Karpas-422 (cell line): ENCODE data around the gene MCC. TPM values are rescaled to one million over a fixed set of nuclear protein-coding genes. Genes with fewer than 3 reads are reported as not detected.
"Not testable (repeated sequence)": the region's sequence is repeated elsewhere in the genome, so short reads cannot be mapped to it uniquely, and the experiment has no call there.

Experiments
- DNase-seq: peaks from one replicate; pipeline ENCODE4 v3.0.0-alpha.2; 2015
- H2AFZ ChIP-seq: fragments of 200-600 bp; sonication (generic); 2 replicates; pipeline ENCODE4 v1.6.1; 2014; ENCODE audit warnings: antibody characterized with exemption, low read length, mixed read lengths
- H3K27ac ChIP-seq: fragments of 200-600 bp; sonication (generic); 2 replicates; pipeline ENCODE4 v1.5.1; 2014; ENCODE audit warnings: mild to moderate bottlenecking, low read length, moderate library complexity
- H3K27me3 ChIP-seq: fragments of 200-600 bp; sonication (generic); 2 replicates; pipeline ENCODE4 v1.6.1; 2014; ENCODE audit warnings: low read length, mixed read lengths
- H3K36me3 ChIP-seq: fragments of 200-600 bp; sonication (generic); 2 replicates; pipeline ENCODE4 v1.6.1; 2014; ENCODE audit warnings: low read length, mixed read lengths; ENCODE audit not compliant: insufficient read depth
- H3K4me1 ChIP-seq: fragments of 200-600 bp; sonication (generic); 2 replicates; pipeline ENCODE4 v1.6.1; 2014; ENCODE audit warnings: mild to moderate bottlenecking, low read length, mixed read lengths
- H3K4me2 ChIP-seq: fragments of 200-600 bp; sonication (generic); 2 replicates; pipeline ENCODE4 v1.6.1; 2014; ENCODE audit warnings: low read length, low read depth, mild to moderate bottlenecking; ENCODE audit not compliant: poor library complexity, severe bottlenecking
- H3K4me3 ChIP-seq: fragments of 200-600 bp; sonication (generic); 2 replicates; pipeline ENCODE4 v1.5.1; 2014; ENCODE audit warnings: mild to moderate bottlenecking, antibody characterized with exemption, low read length, mixed read lengths
- H3K79me2 ChIP-seq: fragments of 200-600 bp; sonication (generic); 2 replicates; pipeline ENCODE4 v1.6.1; 2014; ENCODE audit warnings: mild to moderate bottlenecking, low read length, mixed read lengths
- H3K9ac ChIP-seq: fragments of 200-600 bp; sonication (generic); 2 replicates; pipeline ENCODE4 v1.6.0; 2014; ENCODE audit warnings: low read length
- H3K9me2 ChIP-seq: fragments of 200-600 bp; sonication (generic), shearing (Covaris generic); replicated peaks from 2 replicates; pipeline ENCODE4 v1.6.0; 2014; ENCODE audit warnings: mild to moderate bottlenecking, low read length, moderate library complexity; ENCODE audit not compliant: insufficient read depth
- H3K9me3 ChIP-seq: fragments of 300-700, 200-600 bp; sonication (generic); 2 replicates; pipeline ENCODE4 v1.6.1; 2014; ENCODE audit warnings: low read length, mixed read lengths
- H4K20me1 ChIP-seq: fragments of 200-600 bp; sonication (generic); 2 replicates; pipeline ENCODE4 v1.6.1; 2014; ENCODE audit warnings: mild to moderate bottlenecking, antibody characterized with exemption, low read length, low read depth; ENCODE audit not compliant: insufficient read depth
- total RNA-seq: library from RNA; depleted of rRNA; stranded (reverse); fragments of >200 nt; shearing (Covaris generic); gene quantifications from 2 replicates; pipeline ENCODE4 v1.2.3, GENCODE V29; 2014; ENCODE audit warnings: low replicate concordance

Gene MCC
- total RNA-seq, 1 experiment from 2014 or later = 5.5 TPM

DNA sequence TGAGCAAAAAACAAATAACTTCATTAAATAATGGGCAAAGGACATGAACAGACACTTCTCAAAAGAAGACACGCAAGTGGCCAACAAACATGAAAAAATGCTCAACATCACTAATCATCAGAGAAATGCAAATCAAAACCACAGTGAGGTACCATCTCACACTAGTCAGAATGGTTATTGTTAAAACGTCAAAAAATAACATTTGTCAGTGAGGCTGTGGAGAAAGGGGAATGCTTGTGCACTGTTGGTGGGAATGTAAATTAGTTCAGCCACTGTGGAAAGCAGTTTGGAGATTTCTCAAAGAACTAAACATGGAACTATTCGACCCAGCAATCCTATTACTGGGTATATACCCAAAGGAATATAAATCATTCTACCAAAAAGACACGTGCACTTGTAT lies 90.3 kb downstream of the MCC start:
- not testable (repeated sequence) for H3K9ac ChIP-seq, H4K20me1 ChIP-seq, DNase-seq, H3K9me2 ChIP-seq, H2AFZ ChIP-seq, H3K27ac ChIP-seq, H3K4me2 ChIP-seq, H3K4me1 ChIP-seq, H3K27me3 ChIP-seq, H3K4me3 ChIP-seq, H3K79me2 ChIP-seq, H3K36me3 ChIP-seq, H3K9me3 ChIP-seq

- Histone ChIP-seq H3K4me2 (no peak overlapping the region), H3K9me2 (no peaks in the 10 kb centered on the region), H3K4me1 (no peaks in the 10 kb centered on the region), H3K27ac (no peak overlapping the region), H3K9ac (no peak overlapping the region), H3K36me3 (no peaks in the 10 kb centered on the region), H3K79me2 (no peaks in the 10 kb centered on the region), H3K9me3 (no peaks in the 10 kb centered on the region), H3K27me3 (0 out of 2 replicates have a peak, but pooled peaks cover 2% of the 10 kb centered on the region), H4K20me1 (no peaks in the 10 kb centered on the region), H2AFZ (no peak overlapping the region), H3K4me3 (no peak overlapping the region)
- DNase-seq = no peak
These were observed 91.2 kb downstream of the MCC start for GRCh38 chr5:113397046-113397445.

GRCh38 chr5:113394658-113395057 lies 93.6 kb downstream of the MCC start:
- Histone ChIP-seq H3K4me1 (no peaks in the 10 kb centered on the region), H3K36me3 (no peaks in the 10 kb centered on the region), H3K27me3 (0 out of 2 replicates have a peak, but pooled peaks cover 2% of the 10 kb centered on the region), H3K27ac (no peak overlapping the region), H2AFZ (no peak overlapping the region), H3K9me2 (no peaks in the 10 kb centered on the region), H3K79me2 (no peaks in the 10 kb centered on the region), H3K4me2 (no peak overlapping the region), H3K4me3 (no peak overlapping the region), H4K20me1 (no peaks in the 10 kb centered on the region), H3K9me3 (no peaks in the 10 kb centered on the region), H3K9ac (no peak overlapping the region)
- no peak for DNase-seq

- H3K4me2 ChIP-seq = no peak overlapping the region
- 0 out of 2 replicates have a peak, but pooled peaks cover 2% of the 10 kb centered on the region for H3K27me3 ChIP-seq
- no peaks in the 10 kb centered on the region for H3K36me3 ChIP-seq
- no peaks in the 10 kb centered on the region for H3K9me3 ChIP-seq
- no peak for DNase-seq
- no peaks in the 10 kb centered on the region for H4K20me1 ChIP-seq
- no peaks in the 10 kb centered on the region for H3K4me1 ChIP-seq
- H2AFZ ChIP-seq = no peak overlapping the region
- H3K9me2 ChIP-seq = no peaks in the 10 kb centered on the region
- no peak overlapping the region for H3K9ac ChIP-seq
- no peak overlapping the region for H3K4me3 ChIP-seq
- H3K27ac ChIP-seq = no peak overlapping the region
- H3K79me2 ChIP-seq = no peaks in the 10 kb centered on the region
These were observed 98.0 kb downstream of the MCC start for GRCh38 chr5:113390224-113390623.

- no peak overlapping the region for H2AFZ ChIP-seq
These were observed 99.1 kb downstream of the MCC start for GRCh38 chr5:113389116-113389515.

DNA sequence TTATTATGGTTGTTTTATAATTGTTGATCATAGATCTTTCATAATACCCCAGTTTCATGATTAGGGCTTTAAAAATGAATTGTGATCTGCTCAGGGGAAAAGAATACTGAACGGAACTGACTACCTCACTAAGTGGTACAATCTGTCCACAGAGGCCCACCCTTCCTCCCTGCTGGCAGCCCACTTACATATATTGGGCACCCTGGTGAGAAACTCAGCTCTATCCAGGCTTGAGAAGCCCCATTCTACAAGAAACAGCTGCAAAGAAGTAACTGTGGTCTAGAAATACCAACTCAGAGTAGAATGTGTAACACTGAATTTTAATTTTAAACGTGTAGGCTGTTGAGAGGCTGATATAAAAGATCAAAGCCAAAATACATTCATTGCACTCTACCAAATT lies 100.4 kb downstream of the MCC start:
- H3K4me2 ChIP-seq = no peak overlapping the region
- no peaks in the 10 kb centered on the region for H3K4me1 ChIP-seq
- no peaks in the 10 kb centered on the region for H3K9me2 ChIP-seq
- H3K9me3 ChIP-seq = no peaks in the 10 kb centered on the region
- DNase-seq = no peak
- H3K4me3 ChIP-seq = no peak overlapping the region
- H3K9ac ChIP-seq = no peak overlapping the region
- no peak overlapping the region for H3K27ac ChIP-seq
- no peaks in the 10 kb centered on the region for H3K79me2 ChIP-seq
- H2AFZ ChIP-seq = no peak overlapping the region
- no peaks in the 10 kb centered on the region for H4K20me1 ChIP-seq
- no peaks in the 10 kb centered on the region for H3K36me3 ChIP-seq
- H3K27me3 ChIP-seq = 0 out of 2 replicates have a peak, but pooled peaks cover 2% of the 10 kb centered on the region

More at GRCh38 chr5:113389116-113389515, 99.1 kb downstream of the MCC start:
- H3K36me3 ChIP-seq = no peaks in the 10 kb centered on the region
- no peak overlapping the region for H3K4me2 ChIP-seq
- no peaks in the 10 kb centered on the region for H3K79me2 ChIP-seq
- H3K9me3 ChIP-seq = no peaks in the 10 kb centered on the region
- no peak overlapping the region for H3K27ac ChIP-seq
- no peak overlapping the region for H3K9ac ChIP-seq
- H3K27me3 ChIP-seq = 0 out of 2 replicates have a peak, but pooled peaks cover 2% of the 10 kb centered on the region
- DNase-seq = no peak
- H3K4me1 ChIP-seq = no peaks in the 10 kb centered on the region
- H3K9me2 ChIP-seq = no peaks in the 10 kb centered on the region
- H3K4me3 ChIP-seq = no peak overlapping the region
- no peaks in the 10 kb centered on the region for H4K20me1 ChIP-seq

DNA sequence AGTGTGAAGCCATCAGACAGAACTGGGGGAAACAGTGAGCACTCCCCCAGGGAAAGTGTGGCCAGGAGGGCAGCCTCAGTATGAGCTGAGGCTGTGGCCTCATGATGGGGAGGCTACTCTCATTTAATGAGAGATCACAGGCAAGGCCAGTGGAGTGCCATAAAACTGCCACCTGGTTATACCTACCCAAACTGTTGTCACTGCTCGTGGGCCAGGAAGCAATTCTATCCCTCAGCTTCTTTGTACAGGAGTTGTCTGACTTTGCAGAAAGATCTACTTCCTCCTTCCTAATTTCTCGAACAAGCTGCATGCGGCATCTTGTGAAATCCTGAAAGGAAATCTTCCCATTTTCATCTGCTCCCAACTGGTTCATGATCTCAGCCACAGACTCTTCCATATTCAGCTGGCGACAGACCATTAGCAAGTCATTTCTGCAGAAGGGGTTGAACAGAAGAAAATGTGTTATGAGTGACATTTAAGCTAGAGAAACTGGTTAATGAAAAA lies 103.4 kb downstream of the MCC start:
- Histone ChIP-seq H3K4me3 (no peak overlapping the region), H2AFZ (no peak overlapping the region), H3K4me2 (no peak overlapping the region), H3K9me2 (no peaks in the 10 kb centered on the region), H3K9ac (no peak overlapping the region), H3K9me3 (no peaks in the 10 kb centered on the region), H3K36me3 (no peaks in the 10 kb centered on the region), H4K20me1 (no peaks in the 10 kb centered on the region), H3K27ac (no peak overlapping the region), H3K27me3 (no peaks in the 10 kb centered on the region), H3K4me1 (no peaks in the 10 kb centered on the region), H3K79me2 (no peaks in the 10 kb centered on the region)
- DNase-seq = no peak

DNA sequence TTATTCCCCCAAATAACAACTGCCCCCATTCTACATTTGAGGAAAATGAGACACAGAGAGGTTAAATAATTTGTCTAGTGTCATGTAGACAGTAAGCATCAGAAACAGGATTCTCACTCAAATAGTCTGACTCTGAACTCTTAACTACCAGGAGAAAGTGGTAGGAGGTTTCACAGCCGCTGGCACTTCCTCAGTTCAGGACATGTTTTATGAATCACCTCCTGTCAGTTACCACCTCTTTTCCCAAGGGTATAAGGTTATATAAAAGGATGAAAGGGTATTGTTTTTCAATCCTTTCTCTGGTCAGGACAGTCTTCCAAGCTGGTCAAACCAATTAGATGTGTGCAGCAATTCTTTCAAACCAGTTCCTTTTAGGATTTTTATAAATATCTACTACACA lies 105.5 kb downstream of the MCC start:
- no peak overlapping the region for H3K4me3 ChIP-seq
- no peaks in the 10 kb centered on the region for H3K9me3 ChIP-seq
- H3K9me2 ChIP-seq = no peaks in the 10 kb centered on the region
- no peak overlapping the region for H3K9ac ChIP-seq
- peaks cover 4% of the 10 kb centered on the region for H3K4me1 ChIP-seq
- H4K20me1 ChIP-seq = no peaks in the 10 kb centered on the region
- no peak for DNase-seq
- no peak overlapping the region for H3K4me2 ChIP-seq
- no peak overlapping the region for H3K27ac ChIP-seq
- no peak overlapping the region for H2AFZ ChIP-seq
- H3K36me3 ChIP-seq = no peaks in the 10 kb centered on the region
- H3K27me3 ChIP-seq = no peaks in the 10 kb centered on the region
- no peaks in the 10 kb centered on the region for H3K79me2 ChIP-seq

DNA sequence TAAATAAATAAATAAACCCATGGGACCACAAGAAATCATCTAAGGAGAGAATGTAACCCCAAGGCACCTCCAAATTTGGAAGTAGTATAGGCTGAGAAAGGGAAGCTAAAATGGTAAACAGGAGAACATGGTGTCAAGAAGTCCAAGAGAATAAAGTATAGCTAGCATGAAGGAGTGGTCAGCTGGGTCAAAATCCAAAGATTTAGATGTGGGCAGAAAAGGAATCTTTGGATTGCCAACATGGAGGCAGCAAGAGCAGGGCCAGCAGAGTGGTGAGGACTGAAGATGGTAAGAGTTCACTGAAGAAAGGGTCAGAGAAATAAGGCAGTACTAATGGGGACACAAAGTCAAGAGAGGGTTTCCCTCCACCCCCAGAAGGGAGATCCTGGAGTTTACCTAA lies 106.5 kb downstream of the MCC start:
- H3K36me3 ChIP-seq = no peaks in the 10 kb centered on the region
- no peak overlapping the region for H3K27ac ChIP-seq
- no peak overlapping the region for H3K9ac ChIP-seq
- H3K9me3 ChIP-seq = no peaks in the 10 kb centered on the region
- peaks cover 4% of the 10 kb centered on the region for H3K4me1 ChIP-seq
- H3K79me2 ChIP-seq = no peaks in the 10 kb centered on the region
- no peak for DNase-seq
- H2AFZ ChIP-seq = no peak overlapping the region
- H3K4me3 ChIP-seq = no peak overlapping the region
- no peak overlapping the region for H3K4me2 ChIP-seq
- H3K9me2 ChIP-seq = no peaks in the 10 kb centered on the region
- no peaks in the 10 kb centered on the region for H4K20me1 ChIP-seq
- H3K27me3 ChIP-seq = no peaks in the 10 kb centered on the region
